Neural cell (in vitro differentiated cells): Measurements from ENCODE around the gene ALPI.

Experiments
- RAD21 ChIP-seq: fragments of 450-650 bp; conservative IDR thresholded peaks from 2 replicates; pipeline ENCODE4 v1.6.1; 2014; ENCODE audit warnings: antibody characterized with exemption, mild to moderate bottlenecking, moderate library complexity
- TF ChIP-seq, protein P1 (sequence below): fragments of 450-650 bp; IDR thresholded peaks from 2 replicates; pipeline ENCODE4 v1.5.1; 2014; ENCODE audit warnings: antibody characterized with exemption, mild to moderate bottlenecking, moderate library complexity; ENCODE audit not compliant: poor library complexity, severe bottlenecking

DNA sequence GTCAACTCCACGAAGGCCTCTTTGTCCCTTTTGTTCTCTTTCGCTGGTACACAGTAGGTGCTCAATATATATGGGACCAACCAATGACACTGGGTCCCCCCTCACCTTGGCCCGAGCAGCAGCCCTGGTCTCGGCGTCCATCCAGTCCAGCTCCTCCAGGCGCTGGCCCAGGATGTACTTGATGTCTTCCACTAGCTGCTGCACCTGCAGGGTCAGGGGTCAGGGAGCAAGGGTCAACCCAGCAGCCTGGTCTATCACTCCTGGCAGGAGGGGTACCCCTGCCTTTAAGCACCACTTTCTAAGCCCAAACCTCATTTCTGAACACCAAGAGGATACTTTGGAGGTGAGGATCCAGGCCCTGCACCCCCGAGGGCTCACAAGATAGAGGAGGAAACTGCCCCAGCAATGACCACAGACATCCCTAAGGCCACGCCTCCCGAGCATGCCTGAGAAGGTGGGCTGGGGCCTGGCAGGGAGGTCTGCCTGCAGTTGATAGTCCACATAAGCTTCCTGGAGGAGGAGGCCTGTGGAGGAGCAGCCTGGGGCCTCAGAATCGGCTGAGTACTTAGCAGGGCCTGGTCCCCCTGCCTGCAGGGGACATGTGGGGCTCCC is 27.5 kb downstream of the ALPI start:
- TF ChIP-seq, protein P1, sequence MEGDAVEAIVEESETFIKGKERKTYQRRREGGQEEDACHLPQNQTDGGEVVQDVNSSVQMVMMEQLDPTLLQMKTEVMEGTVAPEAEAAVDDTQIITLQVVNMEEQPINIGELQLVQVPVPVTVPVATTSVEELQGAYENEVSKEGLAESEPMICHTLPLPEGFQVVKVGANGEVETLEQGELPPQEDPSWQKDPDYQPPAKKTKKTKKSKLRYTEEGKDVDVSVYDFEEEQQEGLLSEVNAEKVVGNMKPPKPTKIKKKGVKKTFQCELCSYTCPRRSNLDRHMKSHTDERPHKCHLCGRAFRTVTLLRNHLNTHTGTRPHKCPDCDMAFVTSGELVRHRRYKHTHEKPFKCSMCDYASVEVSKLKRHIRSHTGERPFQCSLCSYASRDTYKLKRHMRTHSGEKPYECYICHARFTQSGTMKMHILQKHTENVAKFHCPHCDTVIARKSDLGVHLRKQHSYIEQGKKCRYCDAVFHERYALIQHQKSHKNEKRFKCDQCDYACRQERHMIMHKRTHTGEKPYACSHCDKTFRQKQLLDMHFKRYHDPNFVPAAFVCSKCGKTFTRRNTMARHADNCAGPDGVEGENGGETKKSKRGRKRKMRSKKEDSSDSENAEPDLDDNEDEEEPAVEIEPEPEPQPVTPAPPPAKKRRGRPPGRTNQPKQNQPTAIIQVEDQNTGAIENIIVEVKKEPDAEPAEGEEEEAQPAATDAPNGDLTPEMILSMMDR = no peak
- no peak for TF ChIP-seq RAD21
